ENCODE results near the gene LRRFIP1. TPM values are rescaled to one million over a fixed set of nuclear protein-coding genes. Genes with fewer than 3 reads are reported as not detected.

Gene LRRFIP1
- total and polyA plus RNA-seq, 2 of the 13 experiments (the other 11 are each of a cell fraction or from before 2014, with no cell fraction given), result 15.9 to 40.5 TPM

DNA sequence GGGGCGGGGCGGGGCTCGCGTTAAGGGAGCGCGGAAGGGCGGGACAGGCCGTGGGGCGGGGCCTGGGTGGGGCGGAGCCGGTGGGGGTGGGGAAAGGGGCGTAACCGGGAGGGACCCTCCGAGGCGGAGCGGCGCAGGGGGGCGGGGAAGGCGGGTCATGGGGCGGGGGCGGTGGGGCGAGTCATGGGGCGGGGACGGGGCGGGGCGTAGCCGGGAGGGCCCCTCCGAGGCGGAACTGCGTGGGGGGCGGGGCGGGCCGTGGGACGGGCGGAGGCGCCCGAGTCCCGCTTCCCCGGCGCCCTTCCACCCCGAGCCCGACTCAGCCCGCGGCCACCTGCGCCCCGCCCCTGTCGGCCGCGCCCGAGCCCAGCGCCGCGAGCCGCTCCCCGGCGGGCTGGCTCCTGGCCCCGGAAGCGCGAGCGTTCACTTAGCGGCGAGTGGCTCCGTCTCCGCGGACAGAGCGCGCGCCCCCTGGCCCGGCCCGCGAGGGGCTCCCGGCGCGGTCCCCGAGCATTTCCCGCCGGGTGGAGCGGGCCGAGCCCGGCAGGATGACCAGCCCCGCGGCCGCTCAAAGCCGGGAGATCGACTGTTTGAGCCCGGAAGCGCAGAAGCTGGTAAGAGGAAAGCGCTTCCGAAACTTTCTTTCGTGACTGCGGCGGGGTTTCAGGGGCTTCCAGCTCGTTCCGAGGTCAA, 64.7 kb downstream of the LRRFIP1 start (continued):
- TF ChIP-seq, protein P1, sequence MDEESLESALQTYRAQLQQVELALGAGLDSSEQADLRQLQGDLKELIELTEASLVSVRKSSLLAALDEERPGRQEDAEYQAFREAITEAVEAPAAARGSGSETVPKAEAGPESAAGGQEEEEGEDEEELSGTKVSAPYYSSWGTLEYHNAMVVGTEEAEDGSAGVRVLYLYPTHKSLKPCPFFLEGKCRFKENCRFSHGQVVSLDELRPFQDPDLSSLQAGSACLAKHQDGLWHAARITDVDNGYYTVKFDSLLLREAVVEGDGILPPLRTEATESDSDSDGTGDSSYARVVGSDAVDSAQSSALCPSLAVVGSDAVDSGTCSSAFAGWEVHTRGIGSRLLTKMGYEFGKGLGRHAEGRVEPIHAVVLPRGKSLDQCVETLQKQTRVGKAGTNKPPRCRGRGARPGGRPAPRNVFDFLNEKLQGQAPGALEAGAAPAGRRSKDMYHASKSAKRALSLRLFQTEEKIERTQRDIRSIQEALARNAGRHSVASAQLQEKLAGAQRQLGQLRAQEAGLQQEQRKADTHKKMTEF (CRISPR knock-in tag; IDR thresholded peaks at IDR 0.05), result peak; percentile 46; the same call in 1 of the 2 replicates
- TF ChIP-seq HOXD1 (CRISPR knock-in tag; IDR thresholded peaks at IDR 0.05) (peak; percentile 16; the same call in 1 of the 2 replicates), ZFP36 (IDR thresholded peaks at IDR 0.05; ENCODE audit: borderline replicate concordance, low read depth, low read length, partially characterized antibody) (no peak), POGZ (CRISPR knock-in tag; IDR thresholded peaks at IDR 0.05) (peak; percentile 35; the same call in 1 of the 2 replicates), GABPA (IDR thresholded peaks at IDR 0.05; ENCODE audit: low read depth, low read length) (0 out of 2 replicates have a peak, but pooled peaks have one; percentile 3), GABPA (CRISPR knock-in tag; IDR thresholded peaks at IDR 0.05; ENCODE audit: low read depth) (no peak), ZSCAN21 (CRISPR knock-in tag; IDR thresholded peaks at IDR 0.05; ENCODE audit: borderline replicate concordance) (peak; percentile 80; the same call in 1 of the 2 replicates), ZFY (CRISPR knock-in tag; IDR thresholded peaks at IDR 0.05) (peak; percentile 57), SCMH1 (CRISPR knock-in tag; IDR thresholded peaks at IDR 0.05; ENCODE audit: borderline replicate concordance) (no peak), ZFX (CRISPR knock-in tag; IDR thresholded peaks at IDR 0.05; ENCODE audit: low read depth) (peak; percentile 36; the same call in 1 of the 2 replicates), ZMYM4 (CRISPR knock-in tag; IDR thresholded peaks at IDR 0.05) (peak; percentile 52; the same call in 1 of the 2 replicates), ZSCAN29 (CRISPR knock-in tag; conservative IDR thresholded peaks at IDR 0.05) (0 out of 2 replicates have a peak, but pooled peaks have one; percentile 27), IKZF4 (CRISPR knock-in tag; IDR thresholded peaks at IDR 0.05; ENCODE audit: borderline replicate concordance, low read depth, not compliant biosample characterization) (peak; percentile 7), MXI1 (IDR thresholded peaks at IDR 0.05; ENCODE audit: borderline replicate concordance, low read depth, low read length) (peak; percentile 55; the same call in 1 of the 3 replicates), ZNF562 (CRISPR knock-in tag; IDR thresholded peaks at IDR 0.05; ENCODE audit: borderline replicate concordance) (0 out of 2 replicates have a peak, but pooled peaks have one; percentile 12), SMAD3 (CRISPR knock-in tag; IDR thresholded peaks at IDR 0.05) (0 out of 2 replicates have a peak, but pooled peaks have one; percentile 22), ZNF563 (CRISPR knock-in tag; IDR thresholded peaks at IDR 0.05) (peak; percentile 70), JARID2 (CRISPR knock-in tag; IDR thresholded peaks at IDR 0.05; ENCODE audit: insufficient replicate concordance) (no peak), NFIC (IDR thresholded peaks at IDR 0.05; ENCODE audit: low read length) (no peak)
- TF ChIP-seq, protein P2, sequence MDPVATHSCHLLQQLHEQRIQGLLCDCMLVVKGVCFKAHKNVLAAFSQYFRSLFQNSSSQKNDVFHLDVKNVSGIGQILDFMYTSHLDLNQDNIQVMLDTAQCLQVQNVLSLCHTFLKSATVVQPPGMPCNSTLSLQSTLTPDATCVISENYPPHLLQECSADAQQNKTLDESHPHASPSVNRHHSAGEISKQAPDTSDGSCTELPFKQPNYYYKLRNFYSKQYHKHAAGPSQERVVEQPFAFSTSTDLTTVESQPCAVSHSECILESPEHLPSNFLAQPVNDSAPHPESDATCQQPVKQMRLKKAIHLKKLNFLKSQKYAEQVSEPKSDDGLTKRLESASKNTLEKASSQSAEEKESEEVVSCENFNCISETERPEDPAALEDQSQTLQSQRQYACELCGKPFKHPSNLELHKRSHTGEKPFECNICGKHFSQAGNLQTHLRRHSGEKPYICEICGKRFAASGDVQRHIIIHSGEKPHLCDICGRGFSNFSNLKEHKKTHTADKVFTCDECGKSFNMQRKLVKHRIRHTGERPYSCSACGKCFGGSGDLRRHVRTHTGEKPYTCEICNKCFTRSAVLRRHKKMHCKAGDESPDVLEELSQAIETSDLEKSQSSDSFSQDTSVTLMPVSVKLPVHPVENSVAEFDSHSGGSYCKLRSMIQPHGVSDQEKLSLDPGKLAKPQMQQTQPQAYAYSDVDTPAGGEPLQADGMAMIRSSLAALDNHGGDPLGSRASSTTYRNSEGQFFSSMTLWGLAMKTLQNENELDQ (CRISPR knock-in tag; IDR thresholded peaks at IDR 0.05; ENCODE audit: borderline replicate concordance), result no peak
- TF ChIP-seq, protein P3, sequence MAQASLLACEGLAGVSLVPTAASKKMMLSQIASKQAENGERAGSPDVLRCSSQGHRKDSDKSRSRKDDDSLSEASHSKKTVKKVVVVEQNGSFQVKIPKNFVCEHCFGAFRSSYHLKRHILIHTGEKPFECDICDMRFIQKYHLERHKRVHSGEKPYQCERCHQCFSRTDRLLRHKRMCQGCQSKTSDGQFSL (CRISPR knock-in tag; IDR thresholded peaks at IDR 0.05), result no peak; the same call in 1 of the 2 replicates
- TF ChIP-seq, protein P4, sequence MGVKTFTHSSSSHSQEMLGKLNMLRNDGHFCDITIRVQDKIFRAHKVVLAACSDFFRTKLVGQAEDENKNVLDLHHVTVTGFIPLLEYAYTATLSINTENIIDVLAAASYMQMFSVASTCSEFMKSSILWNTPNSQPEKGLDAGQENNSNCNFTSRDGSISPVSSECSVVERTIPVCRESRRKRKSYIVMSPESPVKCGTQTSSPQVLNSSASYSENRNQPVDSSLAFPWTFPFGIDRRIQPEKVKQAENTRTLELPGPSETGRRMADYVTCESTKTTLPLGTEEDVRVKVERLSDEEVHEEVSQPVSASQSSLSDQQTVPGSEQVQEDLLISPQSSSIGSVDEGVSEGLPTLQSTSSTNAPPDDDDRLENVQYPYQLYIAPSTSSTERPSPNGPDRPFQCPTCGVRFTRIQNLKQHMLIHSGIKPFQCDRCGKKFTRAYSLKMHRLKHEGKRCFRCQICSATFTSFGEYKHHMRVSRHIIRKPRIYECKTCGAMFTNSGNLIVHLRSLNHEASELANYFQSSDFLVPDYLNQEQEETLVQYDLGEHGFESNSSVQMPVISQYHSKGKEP (CRISPR knock-in tag; IDR thresholded peaks at IDR 0.05), result 0 out of 2 replicates have a peak, but pooled peaks have one; percentile 45
- TF ChIP-seq, protein P5, sequence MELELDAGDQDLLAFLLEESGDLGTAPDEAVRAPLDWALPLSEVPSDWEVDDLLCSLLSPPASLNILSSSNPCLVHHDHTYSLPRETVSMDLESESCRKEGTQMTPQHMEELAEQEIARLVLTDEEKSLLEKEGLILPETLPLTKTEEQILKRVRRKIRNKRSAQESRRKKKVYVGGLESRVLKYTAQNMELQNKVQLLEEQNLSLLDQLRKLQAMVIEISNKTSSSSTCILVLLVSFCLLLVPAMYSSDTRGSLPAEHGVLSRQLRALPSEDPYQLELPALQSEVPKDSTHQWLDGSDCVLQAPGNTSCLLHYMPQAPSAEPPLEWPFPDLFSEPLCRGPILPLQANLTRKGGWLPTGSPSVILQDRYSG (CRISPR knock-in tag; IDR thresholded peaks at IDR 0.05), result 0 out of 2 replicates have a peak, but pooled peaks have one; percentile 58

Data from HepG2 (cell line).